OCI-LY7 (cell line): ENCODE measurements around the gene RLBP1. TPM values are rescaled to one million over a fixed set of nuclear protein-coding genes. Genes with fewer than 3 reads are reported as not detected.

Experiments
- BruUV-seq: library from RNA; stranded (reverse); fragments of 400-500 nt; replicated peaks from 2 replicates; lab custom pipeline; 2021; lab: Mats Ljungman, UMichigan
- CTCF ChIA-PET: fragments of 300-600 bp; sonication (Branson Sonifier 250); formaldehyde crosslinking; loops from one replicate; lab custom pipeline; 2022; ENCODE audit warnings: antibody characterized with exemption; ENCODE audit not compliant: unreplicated experiment; lab: Charles Lee
- POLR2A ChIA-PET: fragments of 300-600 bp; sonication (Branson Sonifier 250); formaldehyde crosslinking; loops from one replicate; lab custom pipeline; 2022; ENCODE audit warnings: antibody characterized with exemption; lab: Charles Lee
- DNase-seq: peaks from one replicate; pipeline ENCODE4 v3.0.0-alpha.2; 2015; ENCODE audit warnings: low spot score
- H2AFZ ChIP-seq: fragments of 200-600 bp; sonication (generic), shearing (Covaris generic); 2 replicates; pipeline ENCODE4 v1.6.1; 2014; ENCODE audit warnings: mild to moderate bottlenecking, antibody characterized with exemption, low read length, moderate library complexity
- H3K27ac ChIP-seq: fragments of 200-600 bp; sonication (generic); 2 replicates; pipeline ENCODE4 v1.5.1; 2014; ENCODE audit warnings: mixed run types, low read depth, mild to moderate bottlenecking, moderate library complexity, low read length, inconsistent platforms; ENCODE audit not compliant: poor library complexity, severe bottlenecking
- H3K36me3 ChIP-seq: fragments of 200-600 bp; sonication (generic); 2 replicates; pipeline ENCODE4 v1.6.1; 2014; ENCODE audit warnings: mild to moderate bottlenecking, antibody characterized with exemption, low read length, moderate library complexity, mixed read lengths; ENCODE audit not compliant: insufficient read depth
- H3K4me1 ChIP-seq: fragments of 200-600 bp; sonication (generic); 2 replicates; pipeline ENCODE4 v1.5.1; 2014; ENCODE audit warnings: mild to moderate bottlenecking, low read length; ENCODE audit not compliant: insufficient read depth, poor library complexity, severe bottlenecking
- H3K4me2 ChIP-seq: fragments of 200-600 bp; sonication (generic); 2 replicates; pipeline ENCODE4 v1.6.1; 2014; ENCODE audit warnings: mild to moderate bottlenecking, low read length
- H3K4me3 ChIP-seq: fragments of 200-600 bp; sonication (generic); 2 replicates; pipeline ENCODE4 v1.5.1; 2014; ENCODE audit warnings: mild to moderate bottlenecking, low read depth, low read length; ENCODE audit not compliant: poor library complexity, severe bottlenecking
- H3K79me2 ChIP-seq: fragments of 200-600 bp; sonication (generic); 2 replicates; pipeline ENCODE4 v1.6.1; 2016; ENCODE audit warnings: low read depth, mild to moderate bottlenecking, low read length, moderate library complexity, mixed read lengths; ENCODE audit not compliant: insufficient read depth
- H3K9me2 ChIP-seq: fragments of 200-600 bp; sonication (generic); 2 replicates; pipeline ENCODE4 v1.6.1; 2016; ENCODE audit warnings: mild to moderate bottlenecking, low read length, mixed read lengths; ENCODE audit not compliant: insufficient read depth
- H3K9me3 ChIP-seq: fragments of 200-600 bp; sonication (generic); 2 replicates; pipeline ENCODE4 v1.6.1; 2014; ENCODE audit warnings: mild to moderate bottlenecking, mixed run types, low read length, mixed read lengths
- H4K20me1 ChIP-seq: fragments of 200-600 bp; sonication (generic); 2 replicates; pipeline ENCODE4 v1.6.1; 2014; ENCODE audit warnings: mild to moderate bottlenecking, antibody characterized with exemption, low read length, moderate library complexity, mixed read lengths; ENCODE audit not compliant: insufficient read depth
- CTCF ChIP-seq: fragments of 200-600 bp; sonication (generic); conservative IDR thresholded peaks from 2 replicates; pipeline ENCODE4 v1.5.1; 2014; ENCODE audit warnings: mild to moderate bottlenecking, antibody characterized with exemption, low read length, moderate library complexity, mixed read lengths
- EZH2phosphoT487 ChIP-seq: fragments of 200-600 bp; sonication (generic); IDR thresholded peaks from 2 replicates; pipeline ENCODE4 v1.6.1; 2018; ENCODE audit warnings: low read depth, borderline replicate concordance, mild to moderate bottlenecking, mixed run types, antibody characterized with exemption, low read length, moderate library complexity, mixed read lengths
- intact Hi-C: fragments of 100-400 bp; cut with micrococcal nuclease; formaldehyde crosslinking; loops from one replicate; pipeline ENCODE4 v1.10.0; 2022; ENCODE audit not compliant: unreplicated experiment
- total RNA-seq, 2 experiments: library from RNA; depleted of rRNA in 1 of 2; stranded (reverse); fragments of >200 nt in 1 of 2; shearing (Covaris generic) in 1 of 2; gene quantifications; 2 replicates each; pipeline ENCODE4 v1.2.3, GENCODE V29; 2014 to 2022

RLBP1 gene
- total RNA-seq, 2 experiments from 2014 or later = not detected

GRCh38 chr15:89247446-89247845 is 26.1 kb upstream of the RLBP1 start:
- no peaks in the 10 kb centered on the region for H3K9me2 ChIP-seq
- ChIA-PET POLR2A (interaction anchor here (1.0 to 1.5 kb wide), 2 partner anchors 8 to 29 kb away, joined by 3 read pairs; no protein-coding TSS in a partner anchor), CTCF (no interaction called here)
- H3K27ac ChIP-seq = no peak overlapping the region
- no peak overlapping the region for H3K4me3 ChIP-seq
- DNase-seq = no peak
- H3K9me3 ChIP-seq = peaks cover 20% of the 10 kb centered on the region
- intact Hi-C loops = no loop called here
- peaks cover 20% of the 10 kb centered on the region for H3K4me1 ChIP-seq
- no peak overlapping the region for H3K4me2 ChIP-seq
- H3K36me3 ChIP-seq = peaks cover 69% of the 10 kb centered on the region
- H4K20me1 ChIP-seq = peaks cover 11% of the 10 kb centered on the region; the same call in 1 of the 2 replicates
- H3K79me2 ChIP-seq = peaks cover 63% of the 10 kb centered on the region
- no peak for TF ChIP-seq CTCF
- TF ChIP-seq EZH2phosphoT487 = no peak
- no TSS peak for BruUV-seq
- H2AFZ ChIP-seq = no peak overlapping the region

GRCh38 chr15:89244574-89244903 is 23.2 kb upstream of the RLBP1 start:
- ChIA-PET CTCF (no interaction called here), POLR2A (interaction anchor here (0.6 to 1.9 kb wide), 14 partner anchors 8 to 363 kb away, joined by 3 to 9 read pairs (median 3); partner anchors contain the start of gene POLG)
- H2AFZ ChIP-seq = peak overlapping the region; percentile 97
- no peaks in the 10 kb centered on the region for H3K9me2 ChIP-seq
- intact Hi-C loops = loop anchor here (1.0 kb wide), 1 partner anchor 90 kb away; the partner anchor contains the start of gene POLG
- H3K4me3 ChIP-seq = peak overlapping the region; percentile 79
- H3K4me2 ChIP-seq = peak overlapping the region; percentile 72
- no peak for DNase-seq
- peaks cover 16% of the 10 kb centered on the region for H3K9me3 ChIP-seq
- H3K36me3 ChIP-seq = peaks cover 41% of the 10 kb centered on the region
- peak overlapping the region; percentile 88 for H3K27ac ChIP-seq
- BruUV-seq = no TSS peak
- peaks cover 20% of the 10 kb centered on the region for H3K4me1 ChIP-seq
- H3K79me2 ChIP-seq = peaks cover 53% of the 10 kb centered on the region
- TF ChIP-seq CTCF (no peak), EZH2phosphoT487 (no peak)
- peaks cover 11% of the 10 kb centered on the region; the same call in 1 of the 2 replicates for H4K20me1 ChIP-seq
